ENCODE results near the gene INSYN1.
A peak's percentile ranks its signal among the peaks of the same experiment; 100 is the strongest.

INSYN1 gene

DNA sequence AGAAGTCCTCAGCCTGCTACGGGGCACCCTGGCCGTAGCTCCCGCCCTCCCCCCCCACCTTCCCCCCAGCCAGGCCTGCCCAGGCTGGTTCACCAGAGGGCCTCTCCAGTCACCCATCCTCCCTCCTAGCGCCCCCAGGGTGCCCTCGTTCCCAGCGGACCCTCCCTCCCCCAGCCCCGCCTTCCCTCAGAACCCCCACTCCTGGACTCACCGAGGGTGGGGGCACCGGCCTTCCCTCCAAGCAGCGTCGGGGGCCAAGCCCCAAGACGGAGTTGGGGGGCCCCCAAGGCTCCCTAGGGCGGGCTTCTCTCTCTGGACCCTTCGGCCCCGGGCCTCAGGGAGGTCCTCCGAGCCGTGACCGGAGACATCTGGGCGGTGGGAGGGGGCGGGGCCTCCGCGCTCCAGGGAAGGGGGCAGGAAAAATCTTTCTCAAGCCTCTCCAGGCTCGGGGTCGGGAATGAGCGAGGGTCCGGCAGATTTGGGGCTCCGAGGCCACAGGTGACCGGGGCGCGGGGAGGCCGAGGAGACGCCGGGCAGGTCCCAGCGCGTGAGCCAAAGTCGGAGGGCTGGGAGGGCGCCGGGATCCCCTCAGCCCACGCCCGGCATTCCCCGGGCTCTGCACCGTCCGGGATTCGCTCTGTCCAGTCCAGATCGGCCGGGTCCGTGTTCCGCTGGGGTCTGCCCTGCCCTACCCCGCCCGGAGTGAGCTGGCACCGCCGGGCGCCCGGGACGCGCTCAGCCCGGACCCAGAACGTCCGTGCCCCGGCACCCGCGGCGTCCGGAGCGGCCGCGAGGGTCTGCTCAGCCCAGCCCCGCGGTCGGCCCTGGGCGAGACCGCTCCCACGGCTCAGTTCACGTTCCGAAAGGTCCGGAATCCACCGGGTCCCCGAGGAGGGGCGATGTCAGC lies 999 bp downstream of the INSYN1 start:
- peak overlapping the region; percentile 57 to 70 (median 62) for H3K4me3 ChIP-seq
- H3K27me3 ChIP-seq = peaks cover 66 to 98% (median 81%) of the 10 kb centered on the region in 11 experiments
- H3K36me3 ChIP-seq = no peaks in the 10 kb centered on the region
- peak overlapping the region; percentile 96 to 99 (median 98) for H3K4me2 ChIP-seq
- peaks cover 7 to 13% (median 10%) of the 10 kb centered on the region in 10 experiments; a peak in 15 of 20 replicates for H3K4me1 ChIP-seq
- H3K27ac ChIP-seq = no peak overlapping the region
- H4K20me1 ChIP-seq = peaks cover 0 to 33% (median 19%) of the 10 kb centered on the region in 11 experiments; a peak in 16 of 22 replicates
- TF ChIP-seq Cebpa-rat (IDR thresholded peaks at IDR 0.05) = no peak
- H3K9me3 ChIP-seq (replicated peaks in 1 of 11) = no peaks in the 10 kb centered on the region
- peak overlapping the region; percentile 19 to 68 (median 58); a peak in 18 of 22 replicates for H3K9ac ChIP-seq

DNA sequence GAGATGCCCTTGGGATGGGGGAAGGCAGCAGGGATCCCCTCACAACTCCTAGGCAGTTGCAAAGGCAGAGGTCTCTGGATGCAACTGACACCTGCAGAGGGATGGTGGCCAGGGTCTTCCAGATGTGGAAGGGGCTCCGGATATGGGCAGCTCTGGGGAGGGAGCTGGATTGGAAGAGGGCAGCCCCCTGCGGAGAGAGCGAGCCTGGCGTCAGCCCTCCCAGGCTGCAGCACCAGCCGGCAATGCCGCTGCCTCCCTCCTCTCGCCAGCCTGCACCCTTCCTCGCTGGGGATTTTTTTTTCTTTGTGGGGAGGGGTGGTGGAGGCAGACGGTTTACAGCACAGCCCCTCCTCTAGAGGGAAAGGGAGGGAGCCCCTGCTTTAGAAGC lies 1.6 kb downstream of the INSYN1 start:
- peak overlapping the region in 6 of 11 experiments; percentile 18 to 42 (median 32); a peak in 8 of 22 replicates for H3K4me2 ChIP-seq

DNA sequence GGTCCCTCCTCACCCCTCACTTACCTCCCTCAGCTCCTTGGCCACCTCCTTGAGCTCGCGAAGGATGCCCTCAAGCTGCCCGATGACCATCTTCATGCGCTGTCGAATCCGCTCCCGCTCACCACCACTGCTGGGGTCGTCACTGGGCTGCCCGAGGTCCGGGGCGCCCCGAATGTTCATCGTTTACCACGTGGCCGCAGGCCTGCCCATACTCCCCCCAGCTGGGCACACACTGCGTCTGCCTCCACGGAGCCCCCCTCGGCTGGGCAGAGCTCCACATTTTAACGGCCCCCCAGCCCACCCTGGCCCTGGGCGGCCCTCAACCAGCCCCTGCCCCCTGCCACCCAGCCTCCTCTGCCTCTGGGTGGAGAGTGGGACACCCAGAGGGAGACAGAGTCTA lies 2.2 kb downstream of the INSYN1 start:
- no peak overlapping the region for H3K9ac ChIP-seq
- H3K9me3 ChIP-seq (replicated peaks in 1 of 11) = no peaks in the 10 kb centered on the region
- TF ChIP-seq Cebpa-rat (IDR thresholded peaks at IDR 0.05) = no peak
- H3K4me2 ChIP-seq = no peak overlapping the region
- peaks cover 61 to 92% (median 73%) of the 10 kb centered on the region in 11 experiments for H3K27me3 ChIP-seq
- H4K20me1 ChIP-seq = peaks cover 0 to 34% (median 19%) of the 10 kb centered on the region in 11 experiments; a peak in 16 of 22 replicates
- H3K4me3 ChIP-seq = no peak overlapping the region
- H3K4me1 ChIP-seq = peaks cover 7 to 13% (median 10%) of the 10 kb centered on the region in 10 experiments; a peak in 15 of 20 replicates
- no peaks in the 10 kb centered on the region for H3K36me3 ChIP-seq
- no peak overlapping the region for H3K27ac ChIP-seq

More for the DNA sequence above, 1.6 kb downstream of the INSYN1 start:
- no peak overlapping the region for H3K27ac ChIP-seq
- no peak for TF ChIP-seq Cebpa-rat (IDR thresholded peaks at IDR 0.05)
- H3K4me3 ChIP-seq = no peak overlapping the region
- no peaks in the 10 kb centered on the region for H3K9me3 ChIP-seq (replicated peaks in 1 of 11)
- H3K4me1 ChIP-seq = peaks cover 7 to 13% (median 10%) of the 10 kb centered on the region in 10 experiments; a peak in 15 of 20 replicates
- H3K27me3 ChIP-seq = peaks cover 66 to 98% (median 78%) of the 10 kb centered on the region in 11 experiments
- no peaks in the 10 kb centered on the region for H3K36me3 ChIP-seq
- no peak overlapping the region for H3K9ac ChIP-seq
- peaks cover 0 to 34% (median 19%) of the 10 kb centered on the region in 11 experiments; a peak in 16 of 22 replicates for H4K20me1 ChIP-seq

GRCh38 chr15:73750438-73750837 lies 2.7 kb downstream of the INSYN1 start:
- no peak for TF ChIP-seq Cebpa-rat (IDR thresholded peaks at IDR 0.05)
- H4K20me1 ChIP-seq = peaks cover 0 to 34% (median 19%) of the 10 kb centered on the region in 11 experiments; a peak in 16 of 22 replicates
- peaks cover 59 to 87% (median 67%) of the 10 kb centered on the region in 11 experiments for H3K27me3 ChIP-seq
- H3K4me1 ChIP-seq = peaks cover 7 to 13% (median 10%) of the 10 kb centered on the region in 10 experiments; a peak in 15 of 20 replicates
- H3K36me3 ChIP-seq = no peaks in the 10 kb centered on the region
- H3K9me3 ChIP-seq (replicated peaks in 1 of 11) = no peaks in the 10 kb centered on the region
- H3K4me2 ChIP-seq = no peak overlapping the region
- H3K9ac ChIP-seq = no peak overlapping the region
- H3K27ac ChIP-seq = no peak overlapping the region
- H3K4me3 ChIP-seq = no peak overlapping the region

- Histone ChIP-seq H3K27ac (no peak overlapping the region), H3K9ac (no peak overlapping the region), H3K9me3 (replicated peaks in 1 of 11) (no peaks in the 10 kb centered on the region), H4K20me1 (peaks cover 0 to 34% (median 19%) of the 10 kb centered on the region in 11 experiments; a peak in 16 of 22 replicates), H3K4me3 (no peak overlapping the region), H3K4me1 (peaks cover 7 to 13% (median 10%) of the 10 kb centered on the region in 10 experiments; a peak in 15 of 20 replicates), H3K4me2 (no peak overlapping the region), H3K36me3 (no peaks in the 10 kb centered on the region), H3K27me3 (peaks cover 59 to 83% (median 66%) of the 10 kb centered on the region in 11 experiments)
- TF ChIP-seq Cebpa-rat (IDR thresholded peaks at IDR 0.05) = no peak
These were observed 3.2 kb downstream of the INSYN1 start for GRCh38 chr15:73749971-73750370.

- Histone ChIP-seq H3K9ac (no peak overlapping the region), H3K27me3 (peaks cover 54 to 78% (median 63%) of the 10 kb centered on the region in 11 experiments), H3K4me2 (no peak overlapping the region), H3K9me3 (replicated peaks in 1 of 11) (no peaks in the 10 kb centered on the region), H4K20me1 (peaks cover 0 to 34% (median 19%) of the 10 kb centered on the region in 11 experiments; a peak in 16 of 22 replicates), H3K4me1 (peaks cover 7 to 13% (median 10%) of the 10 kb centered on the region in 10 experiments; a peak in 15 of 20 replicates), H3K4me3 (no peak overlapping the region), H3K36me3 (no peaks in the 10 kb centered on the region), H3K27ac (no peak overlapping the region)
- TF ChIP-seq Cebpa-rat (IDR thresholded peaks at IDR 0.05) = no peak
These were observed 3.6 kb downstream of the INSYN1 start for GRCh38 chr15:73749533-73749932.

DNA sequence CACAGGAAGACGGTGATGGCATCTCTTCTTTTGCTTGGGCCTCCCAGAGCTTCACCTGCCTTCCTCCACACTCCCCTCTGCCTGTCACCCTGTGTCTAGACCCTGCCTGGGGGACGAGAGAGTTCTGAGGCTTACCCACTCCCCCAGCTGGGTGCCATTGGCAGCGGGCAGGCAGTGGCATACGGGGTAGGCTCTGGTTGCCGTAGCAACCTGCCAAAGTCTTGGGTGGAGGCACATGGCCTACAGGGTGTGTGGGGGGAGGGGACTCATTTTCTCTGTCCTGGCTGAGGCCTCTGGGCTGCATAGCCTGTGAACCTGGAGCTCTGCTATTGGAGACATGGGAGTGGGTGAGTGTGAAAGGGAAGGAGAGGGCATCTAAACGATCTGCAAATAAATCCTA lies 4.4 kb downstream of the INSYN1 start:
- Histone ChIP-seq H4K20me1 (peaks cover 0 to 34% (median 19%) of the 10 kb centered on the region in 11 experiments; a peak in 16 of 22 replicates), H3K4me1 (peaks cover 7 to 13% (median 9%) of the 10 kb centered on the region in 10 experiments; a peak in 15 of 20 replicates), H3K4me3 (no peak overlapping the region), H3K27me3 (peaks cover 46 to 70% (median 55%) of the 10 kb centered on the region in 11 experiments), H3K27ac (no peak overlapping the region), H3K9me3 (replicated peaks in 1 of 11) (no peaks in the 10 kb centered on the region), H3K36me3 (no peaks in the 10 kb centered on the region), H3K4me2 (no peak overlapping the region), H3K9ac (no peak overlapping the region)
- TF ChIP-seq Cebpa-rat (IDR thresholded peaks at IDR 0.05) = no peak

DNA sequence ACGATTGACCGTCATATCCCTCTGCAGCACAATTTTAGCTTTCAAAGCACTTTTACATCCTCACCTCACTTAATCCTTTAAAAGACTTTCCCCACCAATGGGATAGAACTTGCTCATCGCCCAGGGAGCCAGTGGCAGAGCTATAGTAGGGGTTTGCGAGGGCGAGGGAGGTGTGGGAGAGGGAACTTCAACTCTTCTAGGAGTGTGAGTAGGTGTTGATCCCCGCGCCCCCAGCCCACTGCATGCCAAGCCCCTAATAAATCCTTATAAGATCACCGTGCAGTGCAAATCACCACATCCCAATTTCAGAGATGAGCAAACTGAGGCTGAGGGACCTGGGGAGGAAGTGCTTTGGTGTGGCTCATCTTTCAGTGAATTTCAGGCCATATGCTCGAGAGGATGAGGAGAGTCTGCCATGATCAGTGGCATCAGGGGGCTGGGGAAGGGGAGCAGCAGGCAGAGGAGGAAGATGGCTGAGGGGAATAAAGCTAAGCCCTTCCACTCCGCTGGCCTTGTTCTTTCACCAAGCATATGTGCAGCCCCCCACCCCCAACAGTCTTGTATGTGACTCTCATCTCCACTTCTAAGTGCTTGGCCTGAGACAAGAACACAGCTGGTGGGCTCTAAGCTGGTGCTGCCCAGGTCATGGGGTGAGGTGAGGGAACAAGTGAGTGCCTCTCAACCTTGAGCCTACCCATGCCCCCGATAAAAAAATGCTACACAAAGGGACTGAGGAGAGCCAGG lies 5.1 kb downstream of the INSYN1 start:
- H3K9ac ChIP-seq = no peak overlapping the region
- H3K4me1 ChIP-seq = peaks cover 9 to 19% (median 14%) of the 10 kb centered on the region in 10 experiments; a peak in 19 of 20 replicates
- no peak overlapping the region for H3K27ac ChIP-seq
- peaks cover 39 to 63% (median 48%) of the 10 kb centered on the region in 11 experiments for H3K27me3 ChIP-seq
- H3K4me2 ChIP-seq = no peak overlapping the region
- peaks cover 0 to 28% (median 16%) of the 10 kb centered on the region in 11 experiments; a peak in 15 of 22 replicates for H4K20me1 ChIP-seq
- H3K36me3 ChIP-seq = no peaks in the 10 kb centered on the region
- no peaks in the 10 kb centered on the region for H3K9me3 ChIP-seq (replicated peaks in 1 of 11)
- no peak for TF ChIP-seq Cebpa-rat (IDR thresholded peaks at IDR 0.05)
- no peak overlapping the region for H3K4me3 ChIP-seq
